NCI-H146 (cell line): Measurements from ENCODE around the gene ITGB1.

Source experiments
- DNase-seq: peaks from one replicate; lab custom pipeline; 2025; lab: John Stamatoyannopoulos, UW

ITGB1 gene

DNA sequence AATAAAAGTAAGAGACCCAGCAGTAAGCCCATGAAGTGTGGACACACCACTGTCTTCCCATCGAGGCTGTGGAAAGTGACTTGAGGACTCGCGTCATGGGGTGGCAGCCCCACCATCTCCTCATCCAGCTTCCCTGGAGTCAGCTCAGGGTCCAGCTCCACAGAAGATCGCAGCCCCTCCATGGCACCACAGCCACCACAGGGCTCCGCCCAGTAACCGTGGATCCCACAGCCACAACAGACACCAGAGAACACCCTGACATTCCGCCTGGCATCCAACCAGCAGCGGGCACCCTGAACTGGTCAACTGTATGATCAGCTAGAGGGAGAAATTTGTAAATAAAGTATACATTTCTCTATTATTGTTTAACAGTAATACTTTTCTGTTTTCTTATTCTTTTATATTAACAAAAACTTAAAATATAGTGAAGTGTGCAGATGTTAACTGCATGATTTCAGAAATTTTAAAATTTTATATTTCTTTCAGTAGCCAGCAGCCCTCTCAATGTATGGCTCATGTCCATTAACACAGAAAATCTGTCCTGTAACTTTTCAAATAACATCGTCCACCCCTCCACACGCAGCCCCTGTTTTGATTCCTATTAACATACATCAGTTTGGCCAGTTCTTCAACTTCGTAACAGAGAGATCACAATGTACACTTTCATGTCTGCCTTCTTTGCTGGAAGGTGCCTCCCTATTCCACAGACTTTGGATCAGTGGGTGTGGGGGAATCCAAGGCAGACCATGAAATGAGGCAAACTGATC is 69.7 kb downstream of the ITGB1 start:
- no peak for DNase-seq

DNA sequence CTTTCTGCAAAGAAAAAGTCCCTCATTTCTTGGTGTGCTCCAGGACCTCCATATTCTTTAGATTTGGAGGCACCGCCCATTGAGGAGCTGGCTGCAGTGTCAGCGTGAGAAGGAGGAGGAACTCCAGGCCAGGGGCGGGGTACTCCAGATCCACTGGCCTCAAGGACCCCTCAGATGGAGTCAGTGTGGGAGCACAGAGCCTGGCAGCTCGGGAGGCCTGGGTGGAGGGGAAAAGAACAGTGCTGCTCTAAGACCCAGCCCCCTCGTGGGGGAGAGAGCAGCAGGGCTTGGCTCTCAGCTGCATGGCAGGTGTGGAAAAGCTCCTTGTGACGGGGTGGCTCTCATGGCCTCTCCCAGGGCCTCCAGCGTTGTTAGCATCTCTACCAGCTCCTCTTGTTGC is 70.5 kb downstream of the ITGB1 start:
- no peak for DNase-seq

DNA sequence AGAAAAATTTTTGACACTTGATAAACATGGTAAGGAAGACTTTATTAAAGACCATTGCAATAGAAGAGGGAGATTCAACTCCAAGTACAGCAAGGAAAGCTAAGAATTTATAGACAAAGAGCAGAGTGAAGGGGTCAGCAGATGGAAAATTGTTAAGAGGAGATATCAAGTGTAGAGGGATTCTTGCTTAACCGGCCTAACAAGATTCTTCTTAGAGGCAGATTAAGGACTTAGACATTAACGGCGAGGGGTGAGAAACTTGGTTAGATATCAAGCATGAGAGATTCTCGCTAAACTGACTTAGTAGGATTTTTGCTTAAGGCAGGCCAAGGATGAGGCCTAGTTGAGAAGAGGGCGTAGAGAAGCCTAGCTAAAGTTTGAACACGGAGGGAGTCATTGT is 76.0 kb downstream of the ITGB1 start:
- DNase-seq = no peak

DNA sequence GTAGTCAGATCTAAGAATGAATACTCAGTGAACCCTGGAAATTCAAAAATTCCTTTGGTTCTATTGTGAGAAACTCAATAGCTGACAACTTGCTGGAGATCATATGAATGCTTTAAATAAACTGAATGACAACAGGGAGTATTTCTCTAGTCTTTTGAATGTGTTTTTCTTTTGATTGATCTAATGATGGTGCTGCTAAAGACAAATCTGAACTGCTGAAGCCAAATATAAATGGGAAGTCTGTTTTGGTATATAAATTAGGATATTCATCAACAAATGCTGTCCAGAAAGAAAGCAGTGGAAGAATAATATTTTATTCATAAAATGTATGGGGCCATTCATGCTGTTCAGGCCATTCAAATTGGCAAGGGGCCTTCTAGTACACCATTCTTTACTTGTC is 79.4 kb downstream of the ITGB1 start:
- DNase-seq = no peak

DNA sequence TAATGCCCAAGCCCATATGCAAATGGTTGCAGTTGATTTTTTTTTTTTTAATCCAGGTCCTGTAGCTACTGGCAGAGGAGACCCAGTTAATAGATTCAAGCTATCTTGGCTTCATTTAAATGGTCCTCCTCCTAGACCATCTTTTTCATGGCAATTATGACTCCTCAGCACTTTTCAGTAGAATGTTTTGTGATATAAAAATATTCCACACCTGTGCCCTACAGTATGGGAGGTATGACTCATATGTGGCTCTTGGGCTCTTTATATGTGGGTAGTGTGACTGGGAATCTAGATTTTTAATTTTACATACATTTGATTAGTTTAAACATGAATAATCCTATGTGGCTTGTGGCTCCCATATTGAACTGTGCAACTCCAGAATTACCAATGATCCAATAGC is 80.1 kb downstream of the ITGB1 start:
- DNase-seq = no peak

DNA sequence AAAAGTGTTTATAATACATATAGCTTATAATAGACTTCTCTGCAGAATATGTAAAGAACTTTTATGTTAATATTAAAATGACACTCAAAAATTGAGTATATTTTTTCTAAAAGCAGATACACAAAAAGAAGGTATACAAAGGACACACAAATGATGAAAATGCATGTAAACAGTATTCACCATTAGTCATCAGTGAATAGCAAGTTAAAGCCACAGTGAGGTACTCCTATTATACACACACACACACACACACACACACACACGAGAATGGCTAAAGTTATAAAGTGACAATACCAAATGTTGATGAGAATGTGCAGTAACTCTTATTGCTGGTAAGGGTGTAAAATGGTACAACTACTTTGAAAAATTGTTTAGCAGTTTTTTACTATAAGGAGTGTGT is 92.9 kb downstream of the ITGB1 start:
- DNase-seq = no peak

DNA sequence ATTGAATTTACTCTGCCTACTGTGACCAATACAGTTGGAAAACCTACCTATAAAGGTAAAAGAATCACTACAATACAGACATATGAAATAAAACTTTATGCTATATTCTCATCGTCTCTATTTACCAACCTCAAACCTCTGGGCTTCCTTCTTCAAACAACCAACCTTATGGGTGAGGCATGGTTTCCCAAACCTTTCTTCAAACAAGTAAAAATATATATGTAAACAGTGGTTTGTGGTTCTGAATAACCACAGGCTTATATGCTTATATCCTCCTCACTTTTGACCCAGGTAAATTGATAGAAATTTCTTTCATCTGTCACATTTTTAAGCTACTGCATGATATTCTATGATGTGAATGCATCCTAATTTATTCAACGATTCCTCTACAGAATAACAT is 103.6 kb downstream of the ITGB1 start:
- DNase-seq = no peak

DNA sequence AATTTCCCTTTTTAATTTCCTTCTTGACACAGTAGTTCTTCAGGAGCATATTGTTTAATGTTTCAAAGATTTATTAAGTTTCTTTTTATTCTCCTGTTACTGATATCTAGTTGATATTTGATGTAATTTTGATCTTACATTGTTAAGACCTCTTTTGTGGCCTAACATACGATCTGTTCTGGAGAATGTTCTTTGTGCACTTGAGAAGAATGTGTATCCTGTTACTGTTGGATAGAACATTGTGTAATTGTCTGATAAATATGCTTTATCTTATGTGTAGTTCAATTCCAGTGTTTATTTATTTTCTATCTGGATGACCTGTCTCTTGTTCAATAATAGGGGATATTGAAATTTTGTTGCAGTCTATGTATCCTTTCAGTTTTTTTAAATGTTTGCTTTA is 106.7 kb downstream of the ITGB1 start:
- DNase-seq = no peak
